HCT116 (cell line): ENCODE measurements around the gene CHST8. TPM values are rescaled to one million over a fixed set of nuclear protein-coding genes. Genes with fewer than 3 reads are reported as not detected.

Source experiments
- ATAC-seq: fragments of 200-7000 bp; cut with Tn5 transposase; 2 replicates; pipeline ENCODE4 v1.9.1; 2020; ENCODE audit warnings: mild to moderate bottlenecking, moderate library complexity
- BruUV-seq: library from RNA; stranded (reverse); fragments of 400-500 nt; replicated peaks from 2 replicates; lab custom pipeline; 2021; lab: Mats Ljungman, UMichigan
- CTCF ChIA-PET: fragments of 300-600 bp; sonication (Branson Sonifier 250); formaldehyde crosslinking; loops from one replicate; lab custom pipeline; 2021; ENCODE audit warnings: antibody characterized with exemption; lab: Charles Lee
- POLR2A ChIA-PET: fragments of 300-600, 350-600 bp; sonication (Branson Sonifier 250); formaldehyde crosslinking; loops from one replicate; lab custom pipeline; 2021; ENCODE audit warnings: antibody characterized with exemption; lab: Charles Lee
- RAD21 ChIA-PET, 2 experiments: fragments of 300-600 bp; sonication (Branson Sonifier 250); formaldehyde crosslinking; loops; one replicate each; lab custom pipeline; 2023; ENCODE audit warnings: low total read pairs in 2 of 2; ENCODE audit not compliant: uncharacterized antibody in 2 of 2, unreplicated experiment in 2 of 2, low non-redundant PET in 1 of 2; lab: Charles Lee
- DNase-seq: peaks from one replicate; pipeline ENCODE4 v3.0.0-alpha.2; 2010; ENCODE audit warnings: low read depth, low spot score
- H2AFZ ChIP-seq: fragments of 200-600 bp; shearing (Covaris generic), sonication (generic); 2 replicates; pipeline ENCODE4 v1.6.1; 2017; ENCODE audit warnings: low read depth, mixed run types, mixed read lengths, antibody characterized with exemption, low read length; ENCODE audit not compliant: poor library complexity, severe bottlenecking
- H3K27ac ChIP-seq: 2 replicates; pipeline ENCODE4 v1.5.1; 2012; ENCODE audit warnings: low read depth, low read length
- H3K27me3 ChIP-seq: fragments of 200-600 bp; sonication (generic); 2 replicates; pipeline ENCODE4 v1.6.1; 2016; ENCODE audit warnings: mixed run types, low read length, mixed read lengths; ENCODE audit not compliant: insufficient read depth
- H3K36me3 ChIP-seq, 2 experiments: fragments of 200-500 bp in 1 of 2; fragments of 200-600 bp in 1 of 2; sonication (Bioruptor generic) in 1 of 2; sonication (generic) in 1 of 2; 2 replicates each; pipeline versions ENCODE4 v1.5.1 to v1.6.1; 2014 to 2016; ENCODE audit warnings: low read length in 2 of 2, inconsistent platforms in 1 of 2, mixed read lengths in 1 of 2, mixed run types in 1 of 2; ENCODE audit not compliant: insufficient read depth in 2 of 2, control insufficient read depth in 1 of 2
- H3K4me1 ChIP-seq, 2 experiments: fragments of 200-600 bp in 1 of 2; sonication (generic) in 1 of 2; 2 replicates each; pipeline versions ENCODE4 v1.5.1 to v1.6.1; 2012 to 2017; ENCODE audit warnings: low read length in 2 of 2, inconsistent platforms in 1 of 2, mild to moderate bottlenecking in 1 of 2, mixed read lengths in 1 of 2, mixed run types in 1 of 2, moderate library complexity in 1 of 2; ENCODE audit not compliant: insufficient read depth in 2 of 2, control insufficient read depth in 1 of 2
- H3K4me2 ChIP-seq: fragments of 200-600 bp; sonication (generic); 2 replicates; pipeline ENCODE4 v1.6.1; 2017; ENCODE audit warnings: mixed run types, low read length, mixed read lengths
- H3K4me3 ChIP-seq, 2 experiments: fragments of 200-600 bp in 1 of 2; sonication (generic) in 1 of 2; replicated peaks in 1 of 2; 2 replicates each; pipeline ENCODE4 v1.5.1; 2011 to 2016; ENCODE audit warnings: low read length in 2 of 2, control low read depth in 1 of 2, low read depth in 1 of 2, mild to moderate bottlenecking in 1 of 2, mixed read lengths in 1 of 2, mixed run types in 1 of 2
- H3K79me2 ChIP-seq: fragments of 200-600 bp; sonication (generic); 2 replicates; pipeline ENCODE4 v1.6.1; 2017; ENCODE audit warnings: mild to moderate bottlenecking, mixed run types, low read length, moderate library complexity, mixed read lengths; ENCODE audit not compliant: insufficient read depth
- H3K9ac ChIP-seq: fragments of 200-600 bp; sonication (generic); 2 replicates; pipeline ENCODE4 v1.6.1; 2016; ENCODE audit warnings: low read length, mixed read lengths
- H3K9me2 ChIP-seq: fragments of 200-600 bp; sonication (generic), shearing (Covaris generic); 2 replicates; pipeline ENCODE4 v1.6.1; 2017; ENCODE audit warnings: mixed run types, mild to moderate bottlenecking, moderate library complexity; ENCODE audit not compliant: insufficient read depth
- H3K9me3 ChIP-seq, 2 experiments: fragments of 200-500 bp in 1 of 2; fragments of 200-600 bp in 1 of 2; sonication (Bioruptor generic) in 1 of 2; sonication (generic) in 1 of 2; 2 replicates each; pipeline ENCODE4 v1.6.1; 2014 to 2017; ENCODE audit warnings: low read length in 2 of 2, mixed read lengths in 2 of 2, inconsistent platforms in 1 of 2, low read depth in 1 of 2, mild to moderate bottlenecking in 1 of 2, mixed run types in 1 of 2, moderate library complexity in 1 of 2; ENCODE audit not compliant: control insufficient read depth in 1 of 2, insufficient read depth in 1 of 2
- H4K20me1 ChIP-seq: fragments of 200-600 bp; sonication (generic), shearing (Covaris generic); 2 replicates; pipeline ENCODE4 v1.6.1; 2017; ENCODE audit warnings: mixed run types, mild to moderate bottlenecking, moderate library complexity; ENCODE audit not compliant: insufficient read depth
- ELF1 ChIP-seq: IDR thresholded peaks from 2 replicates; pipeline ENCODE4 v1.6.1; 2012; ENCODE audit warnings: low read depth, borderline replicate concordance
- JUND ChIP-seq: IDR thresholded peaks from 2 replicates; pipeline ENCODE4 v1.6.1; 2012
- POLR2A ChIP-seq: IDR thresholded peaks from 2 replicates; pipeline ENCODE4 v1.7.0; 2011; ENCODE audit warnings: borderline replicate concordance; ENCODE audit not compliant: insufficient read depth, insufficient read length; ENCODE audit errors: extremely low read depth
- POLR2AphosphoS5 ChIP-seq: IDR thresholded peaks from 2 replicates; pipeline ENCODE4 v1.6.1; 2011; ENCODE audit warnings: mild to moderate bottlenecking, low read depth, low read length, moderate library complexity
- RAD21 ChIP-seq: IDR thresholded peaks from 2 replicates; pipeline ENCODE4 v1.6.1; 2012; ENCODE audit warnings: low read depth, mild to moderate bottlenecking
- SRF ChIP-seq: IDR thresholded peaks from 2 replicates; pipeline ENCODE4 v1.6.1; 2012; ENCODE audit warnings: low read depth
- ZFX ChIP-seq: fragments of 450-650 bp; IDR thresholded peaks from 2 replicates; pipeline ENCODE4 v1.6.1; 2017
- intact Hi-C: fragments of 100-400 bp; cut with micrococcal nuclease; formaldehyde crosslinking; loops from 2 replicates; pipeline ENCODE4 v1.10.0; 2022
- total RNA-seq: library from RNA; stranded (reverse); gene quantifications from one replicate; pipeline ENCODE4 v1.2.1, GENCODE V29; 2021; ENCODE audit not compliant: unreplicated experiment

CHST8 gene
- total RNA-seq, 1 experiment from 2014 or later: not detected

GRCh38 chr19:33720691-33721682 lies 99.2 kb downstream of the CHST8 start (continued):
- TF ChIP-seq ELF1: no peak

- H3K27me3 ChIP-seq: peaks cover 13% of the 10 kb centered on the region; the same call in 1 of the 2 replicates
- H3K9ac ChIP-seq: no peak overlapping the region
- no peaks in the 10 kb centered on the region for H3K9me2 ChIP-seq
- H4K20me1 ChIP-seq: no peaks in the 10 kb centered on the region
- ChIA-PET RAD21 (no interaction called here), POLR2A (no interaction called here), CTCF (no interaction called here)
- H3K79me2 ChIP-seq: no peaks in the 10 kb centered on the region
- DNase-seq (no peak), ATAC-seq (no peak)
- no peaks in the 10 kb centered on the region for H3K9me3 ChIP-seq
- TF ChIP-seq POLR2A: no peak
- no peak for TF ChIP-seq JUND
- no peak for TF ChIP-seq RAD21
- TF ChIP-seq ZFX: no peak
- TF ChIP-seq SRF: no peak
- TF ChIP-seq POLR2AphosphoS5: no peak
- intact Hi-C loops: no loop called here
- H3K4me1 ChIP-seq: no peaks in the 10 kb centered on the region
- no peaks in the 10 kb centered on the region for H3K36me3 ChIP-seq
- no peak overlapping the region for H3K4me3 ChIP-seq
- H2AFZ ChIP-seq: no peak overlapping the region
- no TSS peak for BruUV-seq
- no peak overlapping the region for H3K27ac ChIP-seq
- H3K4me2 ChIP-seq: no peak overlapping the region
Measured at GRCh38 chr19:33721735-33722297, 100.1 kb downstream of the CHST8 start.
